GM18858 (cell line): ENCODE data around the gene TMEM117.

Experiments used
- ATAC-seq: cut with Tn5 transposase; IDR thresholded peaks from one replicate; pipeline ENCODE4 v1.9.1; 2021; ENCODE audit not compliant: unreplicated experiment

TMEM117 gene

GRCh38 chr12:44286336-44286735, 450.5 kb downstream of the TMEM117 start:
- peak; percentile 68 for ATAC-seq

DNA sequence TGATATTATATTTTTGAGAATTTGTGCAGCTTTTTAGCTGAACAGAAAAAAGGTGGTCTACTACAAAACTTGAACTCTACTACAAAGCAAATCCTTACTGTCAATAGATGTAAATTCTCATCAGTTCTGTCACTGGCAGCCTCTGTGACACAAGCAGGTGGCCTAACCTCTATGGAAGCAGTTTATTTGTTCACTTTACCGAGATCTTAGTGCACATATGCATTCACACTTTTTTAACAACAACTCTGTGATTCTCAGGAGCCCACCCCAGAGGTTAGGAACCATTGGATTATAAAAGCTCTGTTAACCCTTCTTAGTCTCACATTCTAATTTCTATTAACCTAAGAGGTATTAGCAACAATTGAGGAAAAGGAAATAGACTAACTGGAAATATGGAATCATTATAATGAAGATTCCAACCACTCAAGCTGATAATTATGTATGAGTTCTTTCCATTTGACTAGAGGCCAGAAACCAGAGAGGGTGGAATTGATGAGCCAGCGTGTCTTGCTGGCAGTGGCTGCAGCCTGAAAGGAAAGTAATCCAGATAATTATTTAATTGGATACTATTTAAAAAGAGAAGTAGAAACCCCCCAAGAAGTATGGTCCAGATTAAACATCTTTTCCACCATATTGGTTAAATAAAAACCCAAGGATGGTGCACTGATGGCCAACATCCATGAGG, 451.1 kb downstream of the TMEM117 start:
- no peak for ATAC-seq

DNA sequence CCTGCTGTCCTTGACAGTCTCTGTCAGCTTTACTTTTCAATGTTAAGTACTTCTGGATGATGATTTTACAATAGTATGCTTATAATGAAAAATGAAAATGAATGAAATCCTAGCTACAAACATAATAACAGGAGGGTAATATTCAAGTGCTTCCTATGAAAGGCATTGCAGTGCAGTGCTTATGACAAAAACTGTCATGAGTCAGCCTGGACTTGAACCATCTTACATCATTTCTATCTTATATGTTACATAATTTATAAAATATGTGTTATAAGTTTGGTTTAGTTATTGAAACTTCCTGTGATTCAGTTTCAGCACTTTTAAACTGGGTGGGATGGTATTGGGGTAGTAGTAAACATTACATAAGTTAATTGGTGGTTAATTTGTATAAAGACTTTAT, 451.7 kb downstream of the TMEM117 start:
- no peak for ATAC-seq

- ATAC-seq: peak; percentile 97
These were observed 458.8 kb downstream of the TMEM117 start for GRCh38 chr12:44294649-44295048.

GRCh38 chr12:44295958-44296623, 460.2 kb downstream of the TMEM117 start:
- no peak for ATAC-seq

GRCh38 chr12:44296624-44297197, 460.8 kb downstream of the TMEM117 start:
- ATAC-seq: no peak

DNA sequence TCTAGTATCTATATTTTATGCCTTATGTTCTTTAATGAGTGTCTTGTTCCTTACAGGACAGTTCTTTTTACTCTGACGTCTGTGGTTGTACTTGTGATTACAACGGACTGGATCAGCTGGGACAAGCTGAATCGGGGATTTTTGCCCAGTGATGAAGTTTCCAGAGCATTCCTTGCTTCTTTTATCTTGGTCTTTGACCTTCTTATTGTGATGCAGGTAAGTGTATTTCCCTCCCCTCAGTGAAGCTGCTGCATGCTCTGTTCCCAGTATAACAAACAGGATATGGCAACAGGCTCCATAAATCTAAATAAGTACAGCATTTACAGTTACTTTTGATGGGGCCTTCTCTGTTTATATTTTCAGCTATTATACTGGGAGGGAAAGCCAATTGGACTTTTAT, 463.6 kb downstream of the TMEM117 start:
- no peak for ATAC-seq

GRCh38 chr12:44307506-44308168, 471.8 kb downstream of the TMEM117 start:
- ATAC-seq: no peak

GRCh38 chr12:44313188-44313587, 477.3 kb downstream of the TMEM117 start:
- ATAC-seq: no peak

DNA sequence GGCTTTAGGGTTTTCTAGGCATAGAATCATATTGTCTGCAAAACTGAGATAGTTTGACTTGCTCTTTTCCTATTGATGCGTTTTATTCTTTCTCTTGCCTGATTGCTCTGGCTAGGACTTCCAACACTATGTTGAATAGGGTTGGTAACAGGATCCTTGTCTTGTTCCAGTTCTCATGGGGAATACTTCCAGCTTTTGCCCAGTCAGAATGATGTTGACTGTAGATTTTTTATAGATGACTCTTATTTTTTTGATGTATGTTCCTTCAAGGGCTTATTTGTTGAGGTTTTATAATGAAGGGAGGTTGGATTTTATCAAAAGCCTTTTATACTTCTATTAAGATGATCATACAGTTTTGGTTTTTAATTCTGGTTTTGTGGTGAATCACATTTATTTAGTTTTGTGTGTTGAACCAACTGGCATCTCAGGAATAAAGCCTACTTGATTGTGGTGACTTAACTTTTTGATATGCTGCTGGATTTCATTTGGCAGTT, 478.2 kb downstream of the TMEM117 start:
- no peak for ATAC-seq

GRCh38 chr12:44317651-44318126, 481.8 kb downstream of the TMEM117 start:
- peak; percentile 88 for ATAC-seq

GRCh38 chr12:44331269-44331668, 495.4 kb downstream of the TMEM117 start:
- no peak for ATAC-seq

DNA sequence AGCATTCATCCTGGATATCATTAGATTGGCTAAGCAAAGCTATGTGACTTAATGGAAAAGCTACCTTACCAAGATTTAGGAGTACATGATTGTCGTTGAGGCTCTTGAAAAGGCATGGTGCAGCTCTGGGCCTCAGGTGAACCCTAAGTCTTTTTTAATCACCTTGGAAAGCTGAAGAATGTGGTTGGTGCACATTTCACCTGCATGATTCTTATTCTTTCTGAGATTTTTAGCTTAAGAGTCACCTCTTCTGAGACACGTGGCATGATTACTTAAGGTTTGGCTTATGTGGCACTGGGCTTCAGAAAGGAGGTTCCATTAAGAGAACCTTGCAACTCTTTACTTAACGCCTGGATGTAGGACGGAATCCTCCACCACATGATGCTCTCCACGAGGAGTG, 498.5 kb downstream of the TMEM117 start:
- no peak for ATAC-seq

GRCh38 chr12:44335030-44335429, 499.1 kb downstream of the TMEM117 start:
- no peak for ATAC-seq

DNA sequence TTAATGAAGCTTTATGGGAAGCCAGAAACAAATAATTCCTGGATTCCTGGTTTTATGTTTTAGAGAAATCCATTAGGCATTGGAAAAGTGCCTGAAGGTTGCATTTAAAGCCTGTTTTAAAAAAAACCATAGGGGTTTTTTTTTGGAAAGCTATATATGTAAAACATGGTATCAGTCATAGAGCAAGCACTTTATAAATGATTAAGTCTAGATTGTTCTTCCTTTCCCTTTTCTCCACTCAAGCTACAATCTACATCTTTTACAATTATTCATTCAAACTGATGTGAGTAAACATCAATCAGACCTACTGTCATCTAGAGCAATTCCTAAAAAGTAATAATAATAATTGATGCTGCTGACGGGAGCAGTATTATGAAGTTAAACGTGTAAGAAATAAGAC, 500.7 kb downstream of the TMEM117 start:
- ATAC-seq: no peak

DNA sequence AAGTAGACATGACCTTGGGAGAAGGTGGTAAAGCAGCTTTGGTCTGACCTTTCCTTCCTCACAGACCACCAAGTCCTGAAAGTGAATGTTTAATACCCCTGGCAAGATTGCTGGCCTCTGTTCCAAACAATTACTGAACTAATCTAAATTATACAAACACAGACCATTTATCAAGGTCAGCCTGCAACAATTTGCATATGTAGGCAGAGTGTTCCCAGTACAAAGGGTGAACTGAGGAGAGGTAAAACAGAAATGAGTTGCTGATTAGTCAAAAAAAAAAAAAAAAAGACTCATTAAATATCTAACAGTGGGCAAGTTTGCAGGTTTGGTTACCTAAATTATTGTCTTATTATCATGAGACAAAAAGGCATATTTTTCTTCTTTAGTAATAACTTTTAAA, 506.5 kb downstream of the TMEM117 start:
- ATAC-seq: no peak

- ATAC-seq: no peak
These were observed 511.3 kb downstream of the TMEM117 start for GRCh38 chr12:44347145-44347544.

GRCh38 chr12:44357494-44357893, 521.6 kb downstream of the TMEM117 start:
- no peak for ATAC-seq

GRCh38 chr12:44358636-44359035, 522.8 kb downstream of the TMEM117 start:
- ATAC-seq: no peak

GRCh38 chr12:44362947-44363346, 527.1 kb downstream of the TMEM117 start:
- ATAC-seq: no peak

DNA sequence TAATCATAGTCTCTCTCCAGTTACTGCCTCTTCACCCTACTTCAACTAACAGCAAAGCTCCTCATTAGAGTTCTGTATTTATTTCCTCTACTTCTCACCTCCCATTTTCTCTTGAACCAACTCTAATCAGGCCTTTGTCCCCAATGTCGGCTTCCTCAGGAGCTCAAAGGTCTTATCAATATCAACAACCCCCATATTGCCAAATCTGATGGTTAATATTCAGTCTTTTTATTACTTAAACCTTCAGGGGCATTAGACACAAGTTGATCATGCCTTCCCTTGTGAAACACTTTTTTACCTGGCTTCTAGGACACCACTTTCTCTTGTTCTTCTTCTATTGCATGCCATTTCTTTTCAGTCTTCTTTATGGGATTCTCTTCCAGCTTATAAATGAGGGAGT, 531.3 kb downstream of the TMEM117 start:
- ATAC-seq: no peak

DNA sequence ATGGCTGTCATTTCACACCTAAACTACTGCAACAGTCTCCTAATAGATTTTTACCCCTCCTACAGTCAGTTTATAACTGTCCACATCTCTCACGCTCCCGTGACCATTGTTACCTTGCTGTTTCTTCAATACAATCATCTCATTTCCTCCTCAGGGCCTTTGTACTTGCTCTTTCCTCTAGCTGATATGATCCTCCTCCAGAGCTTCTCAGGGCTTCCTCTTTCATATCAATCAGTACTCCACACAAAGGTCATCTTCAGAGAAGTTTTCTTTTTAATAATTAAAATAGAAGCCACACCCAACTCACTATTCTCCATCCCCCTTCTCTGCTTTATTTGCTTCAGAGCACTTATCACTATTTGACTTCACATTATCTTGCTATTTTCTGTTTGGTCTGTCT, 532.0 kb downstream of the TMEM117 start:
- no peak for ATAC-seq
